HG03457 (cell line): ENCODE measurements around the gene GRIK2.

Experiments used
- ATAC-seq: cut with Tn5 transposase; IDR thresholded peaks from one replicate; pipeline ENCODE4 v1.9.1; 2021; ENCODE audit warnings: moderate number of reproducible peaks; ENCODE audit not compliant: unreplicated experiment

Gene GRIK2

GRCh38 chr6:101400326-101401135 lies 7.0 kb downstream of the GRIK2 start:
- ATAC-seq, result no peak

GRCh38 chr6:101401171-101401570 lies 7.7 kb downstream of the GRIK2 start:
- ATAC-seq, result no peak

GRCh38 chr6:101401792-101402621 lies 8.5 kb downstream of the GRIK2 start:
- ATAC-seq, result no peak

- ATAC-seq, result no peak
These were observed 9.1 kb downstream of the GRIK2 start for GRCh38 chr6:101402622-101403031.

GRCh38 chr6:101403216-101403945 lies 9.9 kb downstream of the GRIK2 start:
- no peak for ATAC-seq

GRCh38 chr6:101404775-101405174 lies 11.3 kb downstream of the GRIK2 start:
- no peak for ATAC-seq

- ATAC-seq, result no peak
These were observed 20.3 kb downstream of the GRIK2 start for GRCh38 chr6:101413773-101414172.

GRCh38 chr6:101417900-101418299 lies 24.4 kb downstream of the GRIK2 start:
- ATAC-seq, result no peak

- no peak for ATAC-seq
These were observed 28.7 kb downstream of the GRIK2 start for GRCh38 chr6:101422251-101422650.

GRCh38 chr6:101422811-101423210 lies 29.3 kb downstream of the GRIK2 start:
- no peak for ATAC-seq

- ATAC-seq, result no peak
These were observed 35.8 kb downstream of the GRIK2 start for GRCh38 chr6:101429270-101429669.

- no peak for ATAC-seq
These were observed 36.3 kb downstream of the GRIK2 start for GRCh38 chr6:101429845-101430244.

GRCh38 chr6:101433141-101433540 lies 39.6 kb downstream of the GRIK2 start:
- no peak for ATAC-seq

GRCh38 chr6:101434601-101435000 lies 41.1 kb downstream of the GRIK2 start:
- no peak for ATAC-seq

- ATAC-seq, result no peak
These were observed 41.5 kb downstream of the GRIK2 start for GRCh38 chr6:101435038-101435437.

GRCh38 chr6:101439790-101440189 lies 46.3 kb downstream of the GRIK2 start:
- ATAC-seq, result no peak

- no peak for ATAC-seq
These were observed 49.8 kb downstream of the GRIK2 start for GRCh38 chr6:101443315-101443714.

GRCh38 chr6:101444717-101445116 lies 51.2 kb downstream of the GRIK2 start:
- ATAC-seq, result no peak

GRCh38 chr6:101445527-101445926 lies 52.0 kb downstream of the GRIK2 start:
- ATAC-seq, result no peak

GRCh38 chr6:101450901-101451300 lies 57.4 kb downstream of the GRIK2 start:
- no peak for ATAC-seq

GRCh38 chr6:101451981-101452380 lies 58.5 kb downstream of the GRIK2 start:
- no peak for ATAC-seq
